C4-2B (cell line): ENCODE data around the gene TAF1B.

ENCODE experiments used
- H3K27ac ChIP-seq: fragments of 450-650 bp; 2 replicates; pipeline ENCODE4 v1.5.1; 2017
- CTCF ChIP-seq: fragments of 450-650 bp; conservative IDR thresholded peaks from 2 replicates; pipeline ENCODE4 v1.5.1; 2017; ENCODE audit warnings: mild to moderate bottlenecking
- ZFX ChIP-seq: fragments of 450-650 bp; IDR thresholded peaks from 2 replicates; pipeline ENCODE4 v1.6.1; 2017

The TAF1B gene

GRCh38 chr2:9815076-9815475 lies 28.2 kb upstream of the TAF1B start:
- TF ChIP-seq CTCF, result no peak
- no peak for TF ChIP-seq ZFX
- H3K27ac ChIP-seq, result no peak overlapping the region

- no peak for TF ChIP-seq CTCF
- no peak for TF ChIP-seq ZFX
- H3K27ac ChIP-seq, result no peak overlapping the region
These were observed 27.4 kb upstream of the TAF1B start for GRCh38 chr2:9815844-9816279.

- no peak for TF ChIP-seq ZFX
- TF ChIP-seq CTCF, result no peak
- no peak overlapping the region for H3K27ac ChIP-seq
These were observed 25.2 kb upstream of the TAF1B start for GRCh38 chr2:9818097-9818496.

- no peak overlapping the region for H3K27ac ChIP-seq
- TF ChIP-seq CTCF (no peak), ZFX (no peak)
These were observed 23.7 kb upstream of the TAF1B start for GRCh38 chr2:9819551-9819950.

- no peak overlapping the region for H3K27ac ChIP-seq
- no peak for TF ChIP-seq CTCF
- TF ChIP-seq ZFX, result no peak
These were observed 23.0 kb upstream of the TAF1B start for GRCh38 chr2:9820020-9820973.

- H3K27ac ChIP-seq, result no peak overlapping the region
- TF ChIP-seq CTCF (no peak), ZFX (no peak)
These were observed 21.3 kb upstream of the TAF1B start for GRCh38 chr2:9821805-9822445.

- TF ChIP-seq ZFX, result no peak
- TF ChIP-seq CTCF, result no peak
These were observed 18.8 kb upstream of the TAF1B start for GRCh38 chr2:9824441-9824840.

More at GRCh38 chr2:9824441-9824840, 18.8 kb upstream of the TAF1B start:
- no peak overlapping the region for H3K27ac ChIP-seq
